GM19023 (cell line): Measurements from ENCODE around the gene BCDIN3D.

Experiments
- ATAC-seq: cut with Tn5 transposase; IDR thresholded peaks from one replicate; pipeline ENCODE4 v1.9.1; 2021; ENCODE audit warnings: mild to moderate bottlenecking, moderate library complexity; ENCODE audit not compliant: unreplicated experiment

Gene BCDIN3D

DNA sequence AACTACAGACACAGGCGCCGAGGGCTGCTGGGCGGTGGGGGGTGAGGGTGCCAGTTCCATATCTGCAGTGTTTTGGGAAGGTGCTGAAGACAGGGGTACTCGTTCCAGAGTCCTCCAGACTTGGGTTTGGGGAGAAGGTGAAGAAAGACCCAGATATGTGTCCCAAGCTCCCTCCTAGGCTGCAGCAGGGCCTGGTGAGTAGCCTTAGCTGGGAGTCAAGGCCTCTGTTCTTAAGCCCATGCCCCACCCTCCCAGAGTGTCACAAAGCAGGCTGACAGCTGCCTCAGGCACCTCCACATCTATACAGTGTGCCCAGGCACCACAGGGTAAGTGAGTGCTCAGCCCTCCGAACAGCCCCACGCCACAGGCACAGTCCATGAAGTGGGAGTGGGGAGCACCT, 19.0 kb downstream of the BCDIN3D start:
- ATAC-seq, result no peak

DNA sequence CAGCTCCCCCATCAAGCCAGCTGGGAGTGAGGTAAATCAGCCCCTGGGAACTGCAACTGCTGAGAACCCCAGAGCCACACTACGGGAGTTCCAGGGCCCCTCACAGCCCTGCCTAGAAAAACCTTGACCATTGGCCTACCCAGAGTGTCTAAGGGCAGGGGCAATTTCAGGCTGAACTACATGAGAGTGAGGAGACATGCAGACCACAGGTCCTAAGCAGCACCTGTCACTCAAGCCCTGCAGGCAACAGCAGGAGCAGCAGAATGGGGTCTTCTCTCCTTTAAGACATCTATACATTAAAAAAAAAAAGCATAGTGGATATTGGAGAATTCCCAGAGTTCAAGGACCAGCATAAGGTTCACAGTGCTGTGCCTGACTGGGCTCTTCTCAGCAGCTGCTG, 19.6 kb downstream of the BCDIN3D start:
- no peak for ATAC-seq

DNA sequence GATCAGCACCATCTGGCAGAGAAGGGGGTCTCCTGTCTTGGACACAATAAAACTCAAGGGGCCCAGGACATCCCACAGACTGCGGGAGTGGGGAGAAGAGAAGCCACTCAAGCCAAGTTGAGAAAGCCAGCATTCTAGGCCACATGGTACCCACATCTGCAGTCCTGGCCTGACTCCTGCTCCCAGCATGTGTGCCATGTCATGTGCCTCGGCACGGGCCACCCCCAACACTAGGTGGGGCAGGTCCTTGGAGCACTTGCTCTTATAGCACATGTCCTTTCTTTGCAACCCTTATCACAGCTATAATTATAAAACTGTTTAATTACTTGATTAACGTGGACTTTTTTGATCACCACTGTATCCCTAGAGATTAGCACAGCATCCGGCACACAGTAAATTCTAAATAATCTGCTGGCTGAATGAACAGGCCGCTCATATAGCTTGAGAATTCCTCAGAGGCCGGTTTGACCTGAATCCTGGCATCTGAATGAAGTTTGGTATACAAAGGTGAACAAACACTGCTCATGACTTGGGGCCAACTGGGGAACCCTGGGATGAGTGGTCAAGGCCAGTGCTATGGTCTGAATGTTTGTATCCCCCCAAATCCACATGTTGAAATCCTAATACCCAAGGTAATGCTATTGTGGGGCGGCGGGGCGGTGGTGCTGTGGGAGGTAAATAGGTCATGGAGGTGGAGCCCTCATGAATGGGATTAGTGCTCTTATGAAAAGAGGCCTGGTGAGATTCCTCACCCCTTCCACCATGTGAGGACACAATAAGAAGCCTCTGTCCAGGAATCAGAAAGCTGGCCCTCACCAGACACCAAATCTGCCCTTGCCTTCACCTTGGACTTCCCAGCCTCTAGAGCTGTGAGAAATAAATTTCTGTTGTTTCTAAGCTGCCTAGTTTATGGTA, 21.3 kb downstream of the BCDIN3D start:
- ATAC-seq, result no peak

DNA sequence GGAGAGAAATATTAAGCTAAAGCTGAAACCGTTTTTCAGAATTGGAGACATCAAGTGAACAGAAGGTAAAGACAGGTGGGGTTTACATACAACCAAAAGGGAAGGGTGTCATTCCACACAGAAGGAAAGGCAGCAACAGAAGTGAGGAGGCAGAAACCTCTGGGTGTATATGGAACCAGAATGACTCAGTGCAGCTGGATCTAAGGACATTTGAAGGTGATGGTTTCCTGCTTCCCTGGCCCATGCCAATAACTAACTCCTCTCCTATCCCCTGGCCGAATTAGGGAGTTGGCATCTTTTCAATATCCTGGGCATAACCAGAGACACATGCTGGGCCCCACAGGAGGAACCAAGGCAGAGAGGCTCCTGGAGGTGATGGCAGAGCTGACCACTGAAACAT, 23.1 kb downstream of the BCDIN3D start:
- ATAC-seq, result no peak

DNA sequence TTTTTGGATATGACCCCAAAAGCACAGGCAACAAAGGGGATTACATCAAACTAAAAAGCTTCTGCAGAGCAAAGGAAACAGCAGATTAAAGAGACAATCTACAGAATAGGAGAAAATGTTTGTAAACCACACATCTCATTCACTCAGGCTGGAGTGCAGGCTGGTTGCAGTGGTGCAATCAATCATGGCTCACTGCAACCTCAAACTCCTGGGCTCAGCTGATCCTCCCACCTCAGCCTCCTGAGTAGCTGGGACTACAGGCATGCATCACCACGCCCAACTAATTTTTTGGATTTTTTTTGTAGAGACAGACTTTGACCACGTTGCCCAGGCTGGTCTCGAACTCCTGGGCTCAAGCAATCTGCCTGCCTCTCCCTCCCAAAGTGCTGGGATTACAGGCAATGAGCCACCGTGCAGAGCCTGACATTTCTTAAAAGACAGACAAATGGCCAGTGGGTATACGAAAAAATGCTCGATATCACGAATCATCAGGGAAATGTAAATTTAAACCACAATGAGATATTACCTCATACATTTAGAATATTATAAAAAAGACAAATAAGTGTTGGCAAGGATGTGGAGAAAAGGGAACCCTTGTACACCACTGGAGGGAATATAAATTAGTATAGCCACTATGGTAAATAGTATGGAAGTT, 24.5 kb downstream of the BCDIN3D start:
- ATAC-seq, result no peak

DNA sequence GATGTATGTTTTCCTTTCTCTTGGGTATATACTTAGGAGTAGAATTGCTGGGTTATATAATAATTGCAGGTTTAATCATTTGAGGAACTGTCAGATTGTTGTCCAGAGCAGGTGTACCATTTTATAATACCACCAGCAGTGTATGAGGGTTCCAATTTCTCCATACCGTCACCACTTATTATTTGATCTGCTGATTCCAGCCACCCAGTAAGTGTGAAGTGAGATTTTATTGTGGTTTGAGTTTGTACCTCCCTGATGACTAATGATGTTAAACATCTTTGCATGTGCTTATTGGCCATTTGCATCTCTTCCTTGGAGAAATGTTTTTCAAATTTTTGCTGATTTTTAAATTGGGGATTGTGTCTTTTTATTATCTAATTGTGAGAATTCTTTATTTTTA, 29.8 kb downstream of the BCDIN3D start:
- no peak for ATAC-seq

DNA sequence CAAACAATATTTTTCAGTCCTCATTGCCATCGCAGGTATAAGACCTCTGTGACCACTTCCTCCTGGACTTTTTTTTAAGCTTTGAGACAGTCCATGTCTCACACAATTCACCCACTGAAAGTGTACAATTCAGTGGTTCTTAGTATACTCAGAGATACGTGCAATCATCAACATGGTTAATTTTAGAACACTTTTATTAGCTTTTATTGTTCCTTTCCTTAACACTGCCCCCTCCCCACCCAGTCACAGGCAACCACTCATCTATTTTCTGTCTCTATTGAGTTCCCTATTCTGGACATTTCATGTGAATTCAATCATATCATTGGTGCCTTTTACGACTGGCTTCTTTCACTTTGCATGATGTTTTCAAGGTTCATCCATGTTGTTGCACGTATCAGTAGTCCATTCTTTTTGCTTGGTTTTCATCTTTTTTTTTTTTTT, 30.9 kb downstream of the BCDIN3D start:
- no peak for ATAC-seq

DNA sequence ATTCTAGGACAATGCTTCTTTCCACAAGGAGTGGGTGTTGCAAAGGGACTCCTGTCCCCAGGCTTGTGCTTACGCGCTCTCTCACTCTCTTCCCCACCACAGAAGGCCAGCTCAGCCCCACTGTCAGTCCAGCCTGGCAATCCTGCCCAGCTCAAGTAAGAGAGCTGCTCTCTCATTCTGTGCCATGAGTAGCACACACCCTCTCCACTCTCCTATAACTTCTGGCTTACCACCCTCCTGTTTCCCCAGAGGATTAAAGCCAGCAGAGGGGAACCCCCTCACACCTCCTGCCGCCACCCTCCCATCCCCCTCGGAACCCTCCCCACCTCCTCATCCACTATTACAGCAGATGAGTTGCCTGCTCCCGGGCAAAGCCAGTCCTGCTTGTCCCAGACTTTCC, 31.8 kb downstream of the BCDIN3D start:
- no peak for ATAC-seq

DNA sequence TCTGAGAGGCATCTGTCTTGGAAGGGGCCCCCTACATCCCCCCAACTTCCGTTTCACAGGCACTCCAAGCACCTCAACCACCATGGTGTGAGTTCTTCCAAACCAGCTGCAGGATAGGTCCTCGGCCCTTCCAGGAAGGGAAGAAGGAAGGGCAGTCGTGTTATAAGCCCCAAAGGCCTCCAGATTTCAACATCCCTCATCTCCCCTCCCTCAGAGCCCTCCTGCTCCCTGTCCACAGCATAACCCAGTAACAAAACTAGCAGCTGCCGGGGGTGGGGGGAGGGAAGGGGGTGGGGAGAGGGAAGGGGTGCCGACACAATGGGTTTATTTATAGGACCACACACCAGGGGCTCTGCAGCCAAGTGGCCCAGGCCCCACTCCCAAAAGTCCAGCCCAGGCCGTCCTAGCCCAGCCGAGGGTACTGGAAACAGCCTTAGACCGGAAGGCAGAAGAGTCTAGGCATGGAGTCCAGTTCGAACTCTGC, 33.0 kb downstream of the BCDIN3D start:
- ATAC-seq, result no peak

DNA sequence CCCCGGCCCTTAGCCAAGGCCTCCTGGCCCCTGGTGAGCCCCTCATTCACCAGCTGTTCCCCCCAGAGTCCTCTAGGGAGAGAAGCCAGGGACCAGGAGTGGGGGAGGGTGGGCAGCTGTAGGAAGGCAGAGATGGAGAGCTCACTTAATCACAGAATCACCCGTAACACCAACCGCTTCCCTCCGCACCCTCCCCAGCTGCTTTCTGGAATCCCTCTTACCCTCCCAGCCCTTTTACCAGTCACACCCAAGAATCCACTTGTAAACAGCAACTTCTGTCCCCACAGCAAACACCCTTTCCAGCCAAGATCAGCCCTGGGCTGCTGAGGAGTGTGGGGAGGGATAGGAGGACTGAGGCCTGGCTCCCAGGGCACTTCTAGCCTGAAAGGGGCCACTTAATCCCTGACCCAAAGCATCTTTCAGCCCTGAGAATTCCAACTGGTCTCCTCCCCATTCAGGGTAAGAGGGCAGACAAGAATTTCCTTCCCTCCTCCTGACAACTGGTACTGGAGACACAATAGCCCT, 33.5 kb downstream of the BCDIN3D start:
- no peak for ATAC-seq

DNA sequence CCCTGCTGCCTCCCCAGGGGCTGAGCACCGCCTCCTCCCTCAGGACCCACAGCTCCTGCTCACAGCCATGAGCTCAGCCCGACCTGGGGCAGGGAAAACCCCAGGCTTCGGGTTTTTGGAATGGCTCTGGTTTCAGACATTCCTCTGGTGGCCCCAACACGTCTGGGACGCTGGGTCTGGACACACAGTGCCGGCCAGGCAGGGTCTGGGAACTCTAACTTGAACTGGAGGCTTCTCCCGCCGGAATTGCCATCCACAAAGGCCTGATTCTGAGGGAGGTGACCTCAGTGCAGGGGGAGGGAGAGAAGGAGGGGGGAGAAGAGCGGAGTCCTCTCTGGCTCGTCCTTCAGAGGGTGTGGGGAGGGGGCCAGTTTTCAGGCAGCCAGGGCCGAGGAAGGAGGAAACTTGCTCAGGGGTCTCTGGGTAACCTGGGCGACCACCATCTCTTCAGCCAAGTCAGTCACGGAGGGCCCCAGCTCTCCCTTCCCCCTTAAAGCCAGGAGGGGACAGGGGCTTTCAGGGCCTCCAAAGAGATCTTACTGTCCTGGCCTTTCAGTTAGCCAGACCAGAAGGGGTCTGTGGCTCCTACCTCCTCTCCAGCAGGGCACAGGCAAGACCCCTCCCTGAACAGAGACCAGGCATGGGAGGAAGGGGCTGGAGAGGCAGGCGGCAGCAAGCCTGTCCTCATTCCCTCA, 34.1 kb downstream of the BCDIN3D start:
- ATAC-seq, result no peak

DNA sequence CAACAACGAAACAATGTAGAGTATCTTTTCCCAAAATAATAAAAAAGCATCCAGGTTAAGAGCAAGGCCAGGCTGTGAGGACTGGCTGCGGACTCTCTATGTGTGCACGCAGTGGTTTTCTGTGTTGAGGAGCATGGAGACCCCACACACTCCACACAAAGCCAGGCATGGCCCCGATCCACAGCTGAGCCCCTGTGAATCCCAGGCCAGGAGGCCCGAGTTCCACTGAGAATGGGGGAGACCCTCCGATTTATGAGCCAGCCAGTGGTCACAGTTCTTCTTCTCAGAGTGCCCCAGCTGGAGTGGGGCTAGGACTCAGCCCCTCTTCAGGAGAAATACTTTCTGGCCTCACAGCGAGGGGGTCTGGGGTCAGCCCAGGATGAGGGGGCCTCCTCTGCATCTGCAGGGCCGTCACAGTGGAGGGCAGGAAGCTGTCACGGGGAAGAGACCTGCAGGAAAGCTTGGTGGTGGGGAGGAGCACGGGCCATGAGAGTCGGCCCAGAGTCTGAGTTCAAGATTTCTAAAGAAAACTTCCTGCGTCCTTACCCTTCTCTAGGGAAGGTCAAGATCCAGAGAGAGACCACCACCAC, 34.8 kb downstream of the BCDIN3D start:
- no peak for ATAC-seq

DNA sequence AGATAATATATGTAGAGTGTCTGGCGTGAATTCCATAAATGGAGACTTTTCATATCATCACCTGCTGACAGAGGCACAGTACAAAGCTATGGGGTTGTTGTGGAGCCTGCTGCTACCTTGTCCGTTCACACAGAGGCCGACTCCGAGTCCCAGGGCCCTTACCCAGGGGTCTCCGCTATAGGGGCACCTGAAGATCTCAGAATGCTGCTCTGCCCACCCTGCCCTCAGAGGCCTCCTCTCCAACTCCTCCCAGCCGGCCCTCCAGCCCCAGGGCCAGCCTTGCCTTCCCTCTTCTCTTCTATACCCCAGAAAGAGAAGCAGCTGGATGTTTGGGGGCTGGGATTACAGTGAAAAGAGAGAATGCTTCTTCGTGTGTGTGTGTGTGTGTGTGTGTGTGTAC, 36.0 kb downstream of the BCDIN3D start:
- no peak for ATAC-seq

DNA sequence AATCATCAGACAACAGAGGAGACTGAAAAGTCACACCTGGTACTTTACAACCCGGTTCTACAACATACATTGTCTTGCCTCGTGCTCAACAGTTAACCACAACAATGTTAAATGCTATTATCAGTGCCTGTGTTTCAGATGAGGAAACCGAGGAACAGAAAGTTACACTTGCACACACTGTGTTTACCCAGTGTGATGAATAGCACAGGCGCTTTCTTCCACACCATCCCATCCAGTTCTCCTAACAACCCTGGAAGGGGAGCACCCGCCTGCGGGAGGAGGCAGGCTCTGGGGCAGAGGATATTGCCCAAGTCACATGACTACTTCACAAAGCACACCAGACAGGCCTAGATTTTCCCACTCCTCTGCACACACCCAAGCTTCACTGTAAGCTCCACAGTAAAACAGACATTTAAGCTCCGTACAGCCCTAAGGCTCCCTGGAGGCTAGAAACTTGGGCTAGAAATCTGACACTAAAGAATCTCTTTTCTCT, 36.5 kb downstream of the BCDIN3D start:
- no peak for ATAC-seq

DNA sequence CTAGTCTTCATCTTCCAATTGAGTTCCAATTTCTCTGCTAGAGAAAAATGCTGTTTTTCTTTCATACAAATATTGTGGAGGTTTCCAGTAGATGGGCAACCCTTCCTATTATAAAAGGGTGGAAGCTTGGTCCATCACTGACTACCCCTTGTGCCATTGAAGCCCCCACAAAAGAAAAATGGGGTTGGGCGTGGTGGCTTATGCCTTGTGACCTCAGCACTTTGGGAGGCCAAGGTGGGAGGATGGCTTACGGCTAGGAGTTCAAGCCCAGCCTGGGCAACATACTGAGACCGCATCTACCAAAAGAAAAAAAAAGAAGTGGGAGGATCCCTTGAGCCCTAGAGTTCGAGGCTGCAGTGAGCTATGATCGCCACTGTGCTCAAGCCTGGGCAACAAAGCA, 37.5 kb downstream of the BCDIN3D start:
- no peak for ATAC-seq

DNA sequence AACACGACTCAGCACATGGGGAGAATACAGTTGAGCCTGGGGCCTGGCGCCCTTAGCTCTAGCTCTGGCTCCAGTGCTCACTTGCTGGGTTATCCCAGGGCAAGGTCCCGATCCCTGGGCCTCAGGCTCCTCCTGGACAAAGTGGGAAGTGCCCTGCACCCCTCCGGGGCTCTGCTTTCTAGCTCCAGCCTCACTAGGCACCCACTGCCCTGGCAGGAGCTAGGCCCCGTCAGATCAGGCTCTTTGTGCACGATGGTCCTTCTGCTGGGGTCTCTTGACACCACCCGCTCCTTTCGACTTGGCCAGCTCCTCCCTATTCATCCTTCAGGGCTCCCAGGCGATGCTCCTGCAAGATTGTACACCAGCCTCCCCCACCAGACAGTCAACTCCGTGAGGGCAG, 38.1 kb downstream of the BCDIN3D start:
- no peak for ATAC-seq

DNA sequence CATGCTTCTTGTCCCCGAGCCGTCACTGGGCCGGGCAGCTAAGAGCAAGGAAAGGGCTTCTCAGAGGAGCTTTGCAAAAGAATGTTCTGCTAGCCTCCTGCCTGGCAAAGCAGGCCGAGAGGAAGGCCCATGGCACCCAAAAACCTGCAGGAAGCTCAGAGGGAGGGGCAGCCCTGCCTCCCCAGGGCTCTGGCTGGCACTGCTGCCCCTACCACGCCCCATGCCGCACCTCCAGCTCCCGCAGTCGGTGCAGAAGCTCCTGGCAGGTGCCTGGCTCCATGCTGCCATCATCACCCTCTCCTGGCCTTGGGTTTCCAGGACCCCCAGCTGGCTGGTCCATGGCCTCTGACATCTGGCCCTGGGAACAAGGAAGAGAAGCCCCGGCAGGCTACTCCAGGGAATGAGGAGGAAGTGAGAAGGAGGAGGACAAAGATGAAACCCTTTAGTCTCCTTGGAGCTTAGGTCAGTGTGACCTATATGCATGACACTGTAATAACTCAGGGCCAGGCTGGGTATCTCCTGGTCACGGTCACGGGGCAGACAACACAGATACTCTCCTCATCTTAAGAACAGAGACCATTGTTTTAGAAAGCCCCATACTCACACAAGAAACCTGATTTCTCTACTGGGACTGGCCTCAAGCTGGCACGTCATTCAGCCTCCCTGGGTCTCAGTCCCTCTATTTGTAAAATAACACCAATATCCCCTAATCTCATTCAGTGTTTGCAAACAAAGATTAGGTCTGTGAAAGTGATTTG, 39.0 kb downstream of the BCDIN3D start:
- no peak for ATAC-seq

DNA sequence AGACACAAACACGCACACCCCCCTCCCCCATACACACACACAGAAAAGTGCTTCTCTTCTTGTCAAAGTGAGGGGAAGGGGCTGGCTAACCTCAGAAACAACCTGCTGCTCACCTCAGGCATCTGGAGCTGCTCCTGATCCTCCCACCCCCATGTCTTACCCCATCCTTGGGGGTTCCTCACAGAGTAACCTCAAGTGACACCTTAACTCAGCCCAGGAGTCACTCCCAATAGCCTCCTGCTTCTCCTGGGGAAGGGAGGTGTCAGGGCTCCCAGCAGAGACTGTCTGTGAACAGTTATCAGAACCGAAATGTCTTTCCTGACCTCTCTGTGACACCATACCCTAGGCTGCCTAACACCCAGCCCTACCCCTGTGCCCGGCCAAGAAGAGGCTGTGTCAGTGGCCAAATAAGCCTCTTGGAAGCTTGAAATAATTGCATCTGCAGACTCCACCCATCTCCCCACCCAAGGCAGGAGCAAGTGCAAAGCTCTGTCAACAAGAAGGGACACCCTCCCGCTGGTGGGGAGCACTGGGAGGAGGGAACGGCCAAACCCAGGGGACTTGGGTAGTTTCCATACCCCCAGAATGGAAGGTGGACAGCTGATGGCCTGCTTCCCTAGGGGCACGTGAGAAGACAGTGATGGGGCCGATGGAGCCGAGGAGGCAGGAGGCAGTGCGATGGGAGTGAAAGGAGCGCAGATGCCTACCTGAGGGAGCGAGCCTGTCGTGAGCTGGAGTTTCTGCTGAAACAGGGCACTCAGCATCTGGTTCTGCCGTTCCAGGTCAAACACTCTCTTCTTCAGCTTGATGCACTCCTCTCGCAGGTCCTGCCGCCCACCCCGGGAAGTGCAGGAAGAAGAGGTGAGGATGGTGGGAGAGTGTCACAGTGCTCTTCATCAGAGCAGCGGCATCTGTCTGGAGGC, 41.5 kb downstream of the BCDIN3D start:
- no peak for ATAC-seq
